Measurements from ENCODE around the gene CIB4. TPM values are rescaled to one million over a fixed set of nuclear protein-coding genes. Genes with fewer than 3 reads are reported as not detected.

The CIB4 gene
- total and polyA plus RNA-seq, 2 donors (not counting 1 experiment from before 2014, with no cell fraction given), result not detected

DNA sequence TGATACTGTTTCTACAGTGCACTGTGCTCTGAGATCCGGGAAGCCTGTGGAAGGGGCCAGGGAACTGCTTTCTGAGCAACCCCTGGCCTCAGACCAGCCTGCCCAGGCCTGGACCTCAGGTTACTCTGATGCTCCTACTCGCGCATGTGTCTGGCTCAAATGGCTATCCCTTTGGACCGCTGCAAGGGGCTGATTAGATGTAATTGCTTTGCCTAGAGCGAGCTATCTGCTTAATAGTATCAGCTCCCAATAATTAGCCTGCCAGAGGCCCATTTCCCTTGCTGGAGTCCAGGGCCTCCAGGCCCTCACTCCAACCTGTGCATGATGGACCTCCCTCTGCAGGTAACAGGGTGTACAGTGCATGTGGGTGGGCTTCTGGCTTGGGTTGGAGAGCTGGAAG, 44.2 kb upstream of the CIB4 start:
- H3K4me1 Mint-ChIP-seq, result no peaks in the 10 kb centered on the region
- no peak overlapping the region for H3K27ac Mint-ChIP-seq
- Histone ChIP-seq H3K4me1 (ENCODE audit: control insufficient read depth in 2 of 2, insufficient read depth in 2 of 2, low read length in 2 of 2) (no peaks in the 10 kb centered on the region), H3K4me2 (replicated peaks; ENCODE audit: low read depth, low read length, poor library complexity, severe bottlenecking) (no peak overlapping the region), H3K9me3 (ENCODE audit: control extremely low read depth in 1 of 3, control insufficient read depth in 2 of 3, insufficient read depth in 1 of 3, low read length in 2 of 3) (no peaks in the 10 kb centered on the region), H3K9ac (ENCODE audit: low read length) (no peak overlapping the region), H4K20me1 (ENCODE audit: control insufficient read depth, insufficient read depth, low read length, poor library complexity, severe bottlenecking) (no peaks in the 10 kb centered on the region), H2AFZ (ENCODE audit: insufficient read depth, low read depth, low read length, poor library complexity, severe bottlenecking) (no peak overlapping the region), H3K27ac (ENCODE audit: low read length in 2 of 2) (no peak overlapping the region), H3K27me3 (replicated peaks in 1 of 4; ENCODE audit: control extremely low read depth in 1 of 4, control insufficient read depth in 3 of 4, insufficient read depth in 4 of 4, low read length in 3 of 4) (peaks cover 0 to 20% (median under 1%) of the 10 kb centered on the region in 4 experiments), H3K4me3 (ENCODE audit: control extremely low read depth in 1 of 5, extremely low read depth in 1 of 5, insufficient read depth in 1 of 5, low read depth in 2 of 5, low read length in 4 of 5) (no peak overlapping the region), H3K36me3 (replicated peaks in 1 of 2; ENCODE audit: control extremely low read depth in 1 of 2, control insufficient read depth in 1 of 2, extremely low read depth in 1 of 2, insufficient read depth in 2 of 2, low read length in 1 of 2) (no peaks in the 10 kb centered on the region), H3K79me2 (ENCODE audit: control insufficient read depth, insufficient read depth, low read length) (no peaks in the 10 kb centered on the region)
- DNase-seq (no peak), ATAC-seq (ENCODE audit: low read depth) (no peak)
- ChIA-PET POLR2A (no interaction called here), CTCF (no interaction called here)
- 93% methylated on average over 5 of the region's 5 CpGs for WGBS (ENCODE audit: insufficient coverage)
- no peak overlapping the region for H3K4me3 Mint-ChIP-seq
- TF ChIP-seq, protein P1, sequence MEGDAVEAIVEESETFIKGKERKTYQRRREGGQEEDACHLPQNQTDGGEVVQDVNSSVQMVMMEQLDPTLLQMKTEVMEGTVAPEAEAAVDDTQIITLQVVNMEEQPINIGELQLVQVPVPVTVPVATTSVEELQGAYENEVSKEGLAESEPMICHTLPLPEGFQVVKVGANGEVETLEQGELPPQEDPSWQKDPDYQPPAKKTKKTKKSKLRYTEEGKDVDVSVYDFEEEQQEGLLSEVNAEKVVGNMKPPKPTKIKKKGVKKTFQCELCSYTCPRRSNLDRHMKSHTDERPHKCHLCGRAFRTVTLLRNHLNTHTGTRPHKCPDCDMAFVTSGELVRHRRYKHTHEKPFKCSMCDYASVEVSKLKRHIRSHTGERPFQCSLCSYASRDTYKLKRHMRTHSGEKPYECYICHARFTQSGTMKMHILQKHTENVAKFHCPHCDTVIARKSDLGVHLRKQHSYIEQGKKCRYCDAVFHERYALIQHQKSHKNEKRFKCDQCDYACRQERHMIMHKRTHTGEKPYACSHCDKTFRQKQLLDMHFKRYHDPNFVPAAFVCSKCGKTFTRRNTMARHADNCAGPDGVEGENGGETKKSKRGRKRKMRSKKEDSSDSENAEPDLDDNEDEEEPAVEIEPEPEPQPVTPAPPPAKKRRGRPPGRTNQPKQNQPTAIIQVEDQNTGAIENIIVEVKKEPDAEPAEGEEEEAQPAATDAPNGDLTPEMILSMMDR (IDR thresholded peaks at IDR 0.05), result no peak
- TF ChIP-seq EZH2 (IDR thresholded peaks at IDR 0.05; ENCODE audit: borderline replicate concordance, insufficient read depth, low read depth, low read length, poor library complexity, severe bottlenecking), result no peak
- no peaks in the 10 kb centered on the region for H3K9me3 Mint-ChIP-seq (ENCODE audit: insufficient read depth)
- intact Hi-C loops (cut with micrococcal nuclease), result no loop called here
- H3K27me3 Mint-ChIP-seq, result peaks cover 59% of the 10 kb centered on the region

DNA sequence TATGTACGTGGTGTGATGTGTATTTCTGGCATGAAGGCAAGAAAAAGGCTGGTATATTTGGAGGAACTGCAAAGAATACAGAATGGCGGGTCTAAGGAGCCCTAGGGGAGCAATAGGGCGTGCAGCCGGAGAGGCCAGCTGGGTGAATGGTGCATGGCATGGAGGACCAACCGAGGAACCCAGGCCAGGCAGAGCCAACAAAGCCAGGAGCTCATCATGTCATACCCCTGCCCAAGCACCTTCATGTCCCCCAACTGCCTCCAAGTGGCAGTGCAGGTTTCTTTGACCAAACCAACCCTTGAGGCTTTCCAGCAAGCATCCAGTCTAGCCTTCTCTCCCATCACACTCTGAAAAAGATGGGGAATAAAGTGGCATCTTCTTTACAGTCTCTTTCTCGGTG, 42.4 kb upstream of the CIB4 start:
- H3K4me1 ChIP-seq (ENCODE audit: control insufficient read depth in 2 of 2, insufficient read depth in 2 of 2, low read length in 2 of 2), result no peaks in the 10 kb centered on the region
- no peaks in the 10 kb centered on the region for H3K9me3 Mint-ChIP-seq (ENCODE audit: insufficient read depth)
- H3K9me3 ChIP-seq (ENCODE audit: control extremely low read depth in 1 of 3, control insufficient read depth in 2 of 3, insufficient read depth in 1 of 3, low read length in 2 of 3), result no peaks in the 10 kb centered on the region
- ChIA-PET POLR2A (no interaction called here), CTCF (no interaction called here)
- no peaks in the 10 kb centered on the region for H3K79me2 ChIP-seq (ENCODE audit: control insufficient read depth, insufficient read depth, low read length)
- H3K27me3 ChIP-seq (replicated peaks in 1 of 4; ENCODE audit: control extremely low read depth in 1 of 4, control insufficient read depth in 3 of 4, insufficient read depth in 4 of 4, low read length in 3 of 4), result peaks cover 0 to 14% (median 0%) of the 10 kb centered on the region in 4 experiments
- H3K27ac ChIP-seq (ENCODE audit: low read length in 2 of 2), result no peak overlapping the region
- TF ChIP-seq EZH2 (IDR thresholded peaks at IDR 0.05; ENCODE audit: borderline replicate concordance, insufficient read depth, low read depth, low read length, poor library complexity, severe bottlenecking), result no peak
- TF ChIP-seq, protein P1 (IDR thresholded peaks at IDR 0.05), result no peak
- H3K4me1 Mint-ChIP-seq, result no peaks in the 10 kb centered on the region
- ATAC-seq (ENCODE audit: low read depth) (no peak), DNase-seq (no peak)
- H3K9ac ChIP-seq (ENCODE audit: low read length), result no peak overlapping the region
- no peak overlapping the region for H3K27ac Mint-ChIP-seq
- H3K4me2 ChIP-seq (replicated peaks; ENCODE audit: low read depth, low read length, poor library complexity, severe bottlenecking), result no peak overlapping the region
- H3K36me3 ChIP-seq (replicated peaks in 1 of 2; ENCODE audit: control extremely low read depth in 1 of 2, control insufficient read depth in 1 of 2, extremely low read depth in 1 of 2, insufficient read depth in 2 of 2, low read length in 1 of 2), result no peaks in the 10 kb centered on the region
- H3K4me3 Mint-ChIP-seq, result no peak overlapping the region
- no peak overlapping the region for H3K4me3 ChIP-seq (ENCODE audit: control extremely low read depth in 1 of 5, extremely low read depth in 1 of 5, insufficient read depth in 1 of 5, low read depth in 2 of 5, low read length in 4 of 5)
- no peaks in the 10 kb centered on the region for H4K20me1 ChIP-seq (ENCODE audit: control insufficient read depth, insufficient read depth, low read length, poor library complexity, severe bottlenecking)
- 91% methylated on average over 5 of the region's 6 CpGs for WGBS (ENCODE audit: insufficient coverage)
- intact Hi-C loops (cut with micrococcal nuclease), result no loop called here
- H3K27me3 Mint-ChIP-seq, result peaks cover 54% of the 10 kb centered on the region
- no peak overlapping the region for H2AFZ ChIP-seq (ENCODE audit: insufficient read depth, low read depth, low read length, poor library complexity, severe bottlenecking)

All from B cell (primary cell).